HTR-8/SVneo (cell line): ENCODE results near the gene FOXP1.
A peak's percentile ranks its signal among the peaks of the same experiment; 100 is the strongest.

Experiments used
- DNase-seq: peaks from one replicate; pipeline ENCODE4 v3.0.0; 2011; ENCODE audit warnings: low spot score, mixed read lengths; ENCODE audit not compliant: insufficient read length
- FAIRE-seq: peaks from 2 replicates; lab custom pipeline; 2011; peaks lifted over from hg19 to GRCh38; lab: Jason Lieb, UNC

Gene FOXP1

DNA sequence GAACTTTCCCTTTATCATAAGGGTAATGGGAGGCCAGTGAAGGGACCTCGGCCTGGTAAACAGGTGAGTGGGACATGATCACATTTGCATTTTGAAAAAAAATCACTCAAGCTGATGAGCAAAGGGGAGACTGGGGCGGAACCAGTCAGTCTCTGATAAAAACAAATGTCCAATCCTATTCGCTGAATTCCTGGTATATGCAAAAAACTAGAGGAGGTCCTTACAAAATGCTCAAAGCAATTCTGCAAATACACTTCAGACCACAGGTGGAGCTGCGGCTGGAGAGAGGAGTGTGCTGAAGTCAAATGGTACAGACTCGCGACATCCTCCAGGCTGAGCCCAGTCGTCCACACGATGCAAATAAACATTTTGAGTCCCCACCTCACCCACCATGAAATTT lies 166.7 kb downstream of the FOXP1 start:
- no peak for FAIRE-seq
- no peak for DNase-seq

DNA sequence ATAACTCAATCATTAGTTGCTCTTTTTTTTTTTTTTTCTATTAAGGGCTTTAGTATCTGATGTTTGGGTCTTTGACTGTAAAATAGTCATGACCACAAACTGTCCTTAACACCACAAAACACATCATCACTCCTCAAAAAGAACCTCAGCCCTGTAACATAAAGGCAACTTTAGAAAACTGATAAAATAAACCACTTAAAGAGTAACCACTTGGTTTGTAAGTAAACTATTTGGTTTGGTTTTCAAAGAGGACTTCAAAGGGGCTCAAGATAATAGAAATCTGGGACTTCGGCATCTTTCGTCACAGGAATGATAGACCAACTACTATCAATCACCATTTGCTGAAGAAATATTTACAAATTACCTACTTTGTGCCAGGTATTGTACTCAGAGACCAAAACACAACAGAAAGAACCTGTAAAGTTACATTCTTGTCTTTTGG lies 167.8 kb downstream of the FOXP1 start:
- FAIRE-seq = no peak
- DNase-seq = no peak

DNA sequence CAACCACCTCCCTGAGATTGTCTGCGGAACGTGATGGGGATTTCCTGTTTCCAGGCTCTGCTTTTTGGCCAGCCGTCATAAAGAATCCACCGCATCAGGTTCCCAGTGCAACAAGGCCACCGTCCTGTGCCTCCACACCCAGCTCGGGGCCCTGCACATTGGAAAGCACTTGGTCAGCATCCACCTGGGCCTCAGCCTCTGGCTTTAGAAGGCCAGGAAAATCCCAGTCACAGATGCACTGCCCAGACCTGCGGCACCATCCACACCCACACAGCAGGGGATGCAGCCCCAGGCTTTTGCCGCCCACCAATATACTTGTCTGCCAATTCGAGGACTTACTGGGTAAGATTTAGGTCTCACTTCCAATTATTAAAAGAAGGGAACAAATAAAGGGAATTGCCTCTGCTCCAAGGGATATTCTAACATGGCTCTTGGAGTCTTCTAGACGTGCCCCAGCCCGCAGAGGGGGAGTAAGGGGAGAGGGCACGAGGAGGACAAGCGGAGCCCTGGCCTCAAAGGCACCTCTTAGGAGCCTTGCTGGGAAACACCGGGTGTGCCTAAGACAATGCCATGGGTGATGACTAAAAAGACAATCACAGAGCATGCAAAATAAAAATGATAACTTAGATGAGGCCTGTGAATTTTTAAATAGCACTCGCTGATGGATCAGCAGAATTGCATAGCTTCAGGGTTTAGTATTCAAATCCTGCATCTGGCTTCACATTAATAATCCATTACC lies 169.2 kb downstream of the FOXP1 start:
- FAIRE-seq = no peak
- DNase-seq = no peak

DNA sequence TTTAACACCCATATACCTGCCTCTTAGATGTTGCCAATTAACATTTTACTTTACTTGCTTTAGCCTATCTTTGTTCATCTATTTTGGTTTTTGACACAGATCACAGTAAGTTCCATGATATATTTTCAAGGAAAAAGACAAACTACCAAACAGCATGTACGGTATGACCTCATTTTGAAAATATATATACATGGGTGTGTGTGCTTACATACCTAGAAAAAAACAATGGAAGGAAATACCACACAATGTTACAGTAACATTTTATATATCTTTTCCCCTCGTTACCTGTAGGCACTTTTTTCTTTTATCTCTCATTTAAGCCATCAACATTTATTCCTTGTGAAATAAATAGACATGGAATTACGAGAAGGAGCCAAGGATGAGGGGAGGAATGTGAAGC lies 170.0 kb downstream of the FOXP1 start:
- FAIRE-seq = no peak
- no peak for DNase-seq

DNA sequence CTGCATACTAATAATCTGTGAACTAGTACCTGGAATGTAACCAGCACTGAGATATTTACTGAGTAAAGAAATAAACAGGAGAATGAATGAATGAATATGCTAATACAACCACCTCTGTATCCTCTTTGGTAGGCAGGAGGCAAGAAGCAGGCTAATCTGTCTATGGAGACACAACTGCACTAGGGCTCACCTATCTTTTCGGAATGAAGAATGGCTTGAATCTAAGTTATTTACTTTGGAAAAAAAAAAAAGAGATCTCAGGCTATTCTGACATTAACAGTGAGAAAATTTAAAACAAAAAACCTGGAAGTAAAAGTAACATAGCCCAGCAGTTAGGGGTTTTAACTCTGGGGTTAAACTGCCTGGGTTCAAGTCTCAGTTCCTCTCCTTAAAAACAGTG lies 174.2 kb downstream of the FOXP1 start:
- FAIRE-seq (no peak), DNase-seq (no peak)

DNA sequence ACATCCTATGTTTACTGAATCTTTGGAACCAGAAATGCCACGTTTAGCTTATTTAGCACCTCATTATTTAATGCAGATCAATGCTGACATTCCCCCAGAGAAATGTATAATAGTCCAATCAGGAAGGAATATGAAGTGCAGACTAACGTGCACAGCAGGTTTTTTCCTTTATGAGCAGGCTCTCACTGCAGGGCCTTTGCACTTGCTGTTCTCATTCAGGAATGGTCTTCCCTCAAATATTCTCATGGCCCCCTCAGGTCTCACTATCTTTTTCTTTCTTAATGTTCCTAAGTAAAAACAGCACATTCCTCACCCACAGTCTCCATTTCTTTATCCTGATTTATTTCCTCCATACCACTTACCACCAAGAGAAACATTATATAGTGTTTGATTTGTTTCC lies 174.6 kb downstream of the FOXP1 start:
- no peak for FAIRE-seq
- no peak for DNase-seq

DNA sequence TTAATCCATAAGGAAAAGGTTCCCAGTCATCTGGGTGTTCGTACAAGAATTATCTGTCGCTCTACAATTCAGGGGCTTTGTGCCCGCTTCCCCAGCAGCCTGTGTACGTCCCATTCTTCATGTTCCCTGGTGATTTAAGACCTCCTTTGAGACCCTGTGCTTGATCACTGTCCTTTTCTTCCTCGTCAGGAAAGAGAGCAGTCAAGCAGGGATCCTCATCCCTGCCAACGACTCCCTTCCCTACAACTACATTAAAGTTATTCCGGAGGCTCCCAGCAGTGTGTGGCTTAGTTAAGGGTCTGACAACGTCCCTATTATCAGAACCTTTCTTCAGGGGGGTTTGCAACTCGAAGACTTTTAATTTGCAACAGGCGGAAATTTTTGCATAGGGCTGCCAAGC lies 175.7 kb downstream of the FOXP1 start:
- FAIRE-seq (no peak), DNase-seq (no peak)

DNA sequence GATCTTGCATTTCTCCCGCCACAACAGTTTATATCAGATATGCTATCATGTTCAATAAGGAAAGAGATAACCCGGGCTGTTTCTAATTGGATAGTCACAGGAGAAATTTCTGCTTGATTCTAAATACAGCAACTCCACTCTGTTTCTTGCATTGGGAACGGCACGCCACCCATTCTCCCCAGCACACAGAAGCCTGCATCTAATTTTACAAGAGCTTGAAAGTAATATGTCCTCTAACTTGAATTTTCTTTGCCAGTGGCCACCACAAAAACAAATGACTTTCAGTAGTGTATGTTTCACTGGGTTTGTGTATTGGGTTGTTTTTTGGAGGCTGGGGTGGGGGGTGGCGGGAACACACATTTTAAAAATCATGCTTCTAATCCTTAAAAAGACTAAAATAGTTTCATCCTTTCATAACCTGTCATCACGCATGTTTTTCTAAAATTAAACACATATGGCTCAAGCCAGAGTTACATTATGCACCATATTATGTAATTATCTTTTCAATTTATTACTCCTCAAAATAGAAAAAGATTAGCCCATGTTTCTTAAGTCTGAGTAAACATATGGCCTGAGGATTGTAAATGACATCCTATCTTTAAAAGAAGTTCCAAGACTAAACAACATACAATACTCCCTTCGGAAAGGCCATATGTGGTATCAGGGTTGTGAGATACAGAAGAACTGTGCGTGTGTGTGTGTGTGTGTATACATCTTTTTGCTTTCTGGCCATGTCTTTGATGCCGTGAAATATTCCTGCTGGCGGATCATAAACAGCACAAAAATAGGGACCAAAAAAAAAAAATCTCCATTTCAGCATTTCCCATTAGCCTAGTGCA lies 176.3 kb downstream of the FOXP1 start:
- no peak for FAIRE-seq

DNA sequence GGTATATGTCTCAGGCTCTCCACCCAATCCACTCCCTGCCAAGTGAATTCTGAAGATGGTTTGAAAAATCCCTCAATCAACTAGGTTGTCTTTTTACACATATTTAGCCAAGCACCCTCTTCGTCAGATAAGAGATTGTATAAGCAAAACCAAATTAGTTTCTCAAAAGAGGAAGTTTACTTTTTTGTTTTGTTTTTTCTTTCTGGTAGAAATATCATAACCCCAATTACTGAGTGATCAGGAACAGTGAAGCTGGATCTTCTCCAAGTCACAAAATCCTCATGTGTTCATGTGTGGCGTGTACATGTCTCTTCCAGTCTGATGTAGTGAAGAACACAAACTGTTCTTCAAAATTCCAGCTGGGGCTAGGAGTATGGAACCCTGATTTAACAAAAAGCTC lies 180.6 kb downstream of the FOXP1 start:
- DNase-seq = no peak
- no peak for FAIRE-seq

More for the DNA sequence above, 176.3 kb downstream of the FOXP1 start:
- DNase-seq = no peak

DNA sequence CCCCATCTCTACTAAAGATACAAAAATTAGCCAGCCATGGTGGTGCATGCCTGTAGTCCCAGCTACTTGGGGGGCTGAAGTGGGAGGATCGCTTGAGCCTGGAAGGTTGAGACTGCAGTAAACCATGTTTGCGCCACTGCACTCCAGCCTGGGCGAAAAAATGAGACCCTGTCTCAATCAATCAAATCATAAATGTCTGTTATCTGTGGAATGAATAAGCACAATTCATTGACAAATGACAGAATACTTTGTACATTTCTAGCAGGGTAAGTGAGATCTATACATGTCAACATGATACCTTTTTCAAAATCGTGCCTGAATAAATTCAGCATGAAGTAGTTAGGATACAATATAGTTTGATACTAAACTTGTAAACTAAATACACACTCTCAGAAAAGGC lies 181.2 kb downstream of the FOXP1 start:
- no peak for DNase-seq
- FAIRE-seq = no peak

DNA sequence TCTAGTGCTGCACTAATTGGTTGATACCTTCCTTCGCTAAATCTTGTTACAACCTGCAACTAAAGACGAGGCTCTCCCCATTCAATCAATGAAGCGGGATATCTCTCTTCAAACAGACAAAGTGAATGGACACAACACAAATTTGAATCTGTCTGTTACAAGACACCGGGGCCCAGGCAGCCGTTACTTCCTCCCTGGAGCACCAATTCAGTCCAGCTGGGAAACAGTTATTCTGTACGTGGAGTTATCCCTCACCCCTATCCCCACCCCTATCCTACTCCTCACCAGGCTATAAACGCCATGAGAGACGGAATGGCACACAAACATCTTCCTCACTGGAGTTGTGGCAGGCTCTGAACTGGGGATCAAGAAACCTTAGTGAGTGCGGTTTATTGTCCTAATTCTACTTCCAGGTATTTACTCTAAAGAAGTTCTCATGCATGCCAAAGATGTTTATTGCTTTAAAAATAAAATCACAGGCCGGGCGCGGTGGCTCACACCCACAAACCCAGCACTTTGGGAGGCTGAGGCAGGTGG lies 181.8 kb downstream of the FOXP1 start:
- FAIRE-seq (no peak), DNase-seq (no peak)

DNA sequence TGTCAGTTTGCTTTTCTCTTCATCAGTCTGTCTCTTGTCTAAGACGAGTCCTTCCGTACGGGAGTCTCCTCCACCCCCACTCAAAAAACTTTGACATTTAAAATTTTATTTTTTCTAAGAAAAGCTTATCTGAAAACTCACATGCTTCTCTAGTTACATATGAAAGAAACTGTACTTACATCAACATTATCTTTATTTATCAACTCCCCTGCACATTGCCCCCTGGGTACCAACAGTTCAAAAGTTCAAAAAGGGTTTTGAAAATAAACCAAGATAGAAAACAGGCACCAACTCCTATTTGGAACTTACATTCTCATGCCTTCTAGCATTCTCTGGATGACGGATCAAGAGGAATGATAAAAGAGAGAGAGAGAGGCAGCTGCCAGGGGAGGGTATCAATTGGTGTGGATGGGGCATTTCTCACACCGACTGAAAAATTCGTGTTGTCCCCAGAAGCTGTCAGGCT lies 182.5 kb downstream of the FOXP1 start:
- no peak for FAIRE-seq

DNA sequence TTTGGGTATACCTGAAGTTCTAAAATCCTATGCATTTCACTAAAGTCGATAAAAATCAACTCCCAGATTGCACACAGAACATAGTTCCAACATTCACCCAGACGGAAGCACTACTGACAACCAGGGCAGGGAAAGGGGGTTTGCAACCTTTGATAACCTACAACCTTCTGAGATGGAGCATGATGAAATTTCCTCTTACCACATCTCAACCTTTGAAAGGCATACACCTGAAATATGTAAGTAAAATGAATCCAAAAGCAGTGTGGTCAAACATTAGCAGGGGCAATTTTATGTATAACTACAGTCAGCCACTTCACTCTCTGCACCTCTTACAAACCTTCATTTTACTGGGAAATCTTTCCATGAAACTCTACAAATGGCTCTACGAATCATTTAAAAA lies 184.1 kb downstream of the FOXP1 start:
- no peak for FAIRE-seq
- no peak for DNase-seq

More for the DNA sequence above, 182.5 kb downstream of the FOXP1 start:
- DNase-seq = no peak

DNA sequence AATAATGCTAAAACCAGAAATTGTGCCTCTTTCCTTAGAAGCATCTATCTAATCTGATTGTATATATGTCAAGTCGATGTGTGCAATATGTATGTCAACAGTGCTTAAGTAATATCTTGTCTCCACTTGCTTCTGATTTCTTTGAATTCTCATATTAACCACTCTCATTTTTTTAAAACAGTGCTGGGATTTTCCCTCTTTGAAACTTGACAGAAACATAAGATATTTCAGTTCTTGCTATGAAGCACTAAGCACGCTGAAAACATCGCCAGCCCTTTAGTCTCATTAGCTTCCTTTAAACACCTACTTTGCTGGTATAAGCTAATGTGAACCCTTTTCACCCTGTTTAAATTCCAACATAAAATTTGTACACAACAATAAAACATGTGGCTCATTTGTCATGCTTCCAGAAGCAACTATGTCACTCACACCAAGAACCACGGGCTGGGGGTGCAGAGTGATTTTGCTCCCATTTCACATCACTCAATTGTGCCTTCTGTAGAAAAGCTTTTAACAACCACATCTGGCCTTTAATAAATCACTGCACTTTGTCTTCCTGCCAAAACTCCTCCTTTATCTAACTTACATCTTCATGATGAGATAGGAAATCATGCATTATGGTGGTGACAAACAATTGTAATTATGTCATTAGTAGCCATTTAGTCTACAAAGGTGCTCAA lies 185.2 kb downstream of the FOXP1 start:
- FAIRE-seq = no peak
- no peak for DNase-seq

DNA sequence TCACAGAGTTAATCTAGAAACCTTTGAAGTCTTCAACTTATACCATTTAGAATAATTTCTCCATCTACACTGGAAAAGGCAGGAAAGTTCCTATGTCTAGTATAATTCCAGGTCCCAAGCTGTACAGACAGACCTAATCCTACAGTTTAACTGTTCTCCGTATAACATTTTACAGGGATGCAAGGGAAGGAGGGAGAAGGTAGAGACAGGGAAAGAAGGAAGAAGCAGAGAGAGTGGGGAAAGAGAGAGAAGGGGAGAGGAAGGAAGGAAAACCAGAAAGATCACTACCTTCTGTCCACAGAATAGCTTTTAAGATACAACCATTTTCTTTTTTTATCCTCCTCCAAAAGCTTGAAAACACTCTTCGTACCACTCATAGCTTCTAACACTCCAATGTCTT lies 185.8 kb downstream of the FOXP1 start:
- no peak for FAIRE-seq
- DNase-seq = no peak

DNA sequence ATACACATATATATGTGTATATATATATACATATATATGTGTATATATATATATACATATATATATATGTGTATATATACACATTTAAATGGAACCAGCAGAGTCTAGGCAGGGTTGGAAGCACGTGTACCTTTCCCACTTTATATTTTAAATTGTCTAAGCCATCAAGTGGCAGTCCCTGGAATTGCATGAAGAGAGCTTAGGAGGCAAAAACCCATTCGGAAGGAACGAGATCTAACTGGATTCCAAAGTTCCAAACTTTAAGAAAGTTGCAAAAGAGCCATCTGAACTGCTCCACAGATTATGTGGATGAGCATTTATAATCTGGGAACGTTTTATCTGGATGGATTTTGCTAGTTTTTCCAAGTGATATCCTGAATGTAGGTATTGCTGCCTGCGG lies 186.5 kb downstream of the FOXP1 start:
- FAIRE-seq = no peak
- peak; percentile 15 for DNase-seq

DNA sequence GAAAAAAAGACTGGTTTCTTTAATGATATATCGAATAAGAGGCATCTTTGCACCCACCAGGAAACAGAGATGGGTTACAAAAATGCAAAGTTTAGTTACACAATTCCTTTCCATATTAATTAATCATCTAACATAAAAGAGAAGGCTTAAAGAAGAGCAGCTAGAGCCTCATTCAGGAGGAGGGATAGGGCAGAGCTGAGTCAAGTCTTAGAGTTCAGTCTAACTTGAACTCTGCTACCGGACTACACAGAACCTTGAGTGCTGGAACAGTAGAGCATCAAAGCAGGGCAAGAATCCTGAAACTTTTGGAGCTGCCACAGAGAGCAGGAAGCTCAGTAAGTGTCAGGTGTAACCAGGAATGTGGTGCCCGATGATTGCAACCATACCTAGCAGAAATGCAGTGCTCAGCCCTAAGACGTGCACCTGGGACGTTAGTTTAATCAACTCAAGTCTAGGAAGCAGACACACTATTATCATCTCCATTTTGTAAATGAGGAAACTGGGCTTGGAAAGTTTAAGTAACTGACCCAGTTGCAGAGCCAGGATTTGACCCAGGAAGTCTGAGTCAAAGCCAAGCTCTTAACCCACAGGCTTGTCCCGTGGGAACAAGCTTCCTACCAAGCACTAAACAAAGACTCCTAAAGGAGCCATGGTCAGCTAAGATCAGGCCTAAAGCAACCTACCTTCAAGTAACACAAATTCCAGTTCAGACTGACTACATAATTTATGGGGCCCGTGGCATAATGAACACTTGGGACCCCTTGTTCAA lies 187.4 kb downstream of the FOXP1 start:
- DNase-seq (no peak), FAIRE-seq (no peak)

DNA sequence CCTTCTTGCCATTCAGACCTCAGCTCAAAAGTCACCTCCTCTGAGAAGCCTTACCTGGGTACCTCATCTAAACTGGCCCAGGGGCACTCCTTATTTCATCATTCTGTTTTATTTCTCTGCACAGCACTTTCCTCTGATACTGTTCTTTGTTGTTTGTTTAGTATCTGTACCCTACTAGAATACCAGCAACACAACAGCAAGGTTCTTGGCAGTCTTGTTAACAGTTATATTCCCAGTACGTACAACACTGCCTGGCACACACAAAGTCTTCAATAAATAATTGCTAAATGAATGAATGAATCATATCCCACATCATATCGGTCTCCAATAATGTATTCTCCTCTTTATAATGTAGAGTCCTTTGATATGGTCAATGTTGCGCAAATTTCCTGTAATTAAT lies 188.1 kb downstream of the FOXP1 start:
- DNase-seq (no peak), FAIRE-seq (no peak)

DNA sequence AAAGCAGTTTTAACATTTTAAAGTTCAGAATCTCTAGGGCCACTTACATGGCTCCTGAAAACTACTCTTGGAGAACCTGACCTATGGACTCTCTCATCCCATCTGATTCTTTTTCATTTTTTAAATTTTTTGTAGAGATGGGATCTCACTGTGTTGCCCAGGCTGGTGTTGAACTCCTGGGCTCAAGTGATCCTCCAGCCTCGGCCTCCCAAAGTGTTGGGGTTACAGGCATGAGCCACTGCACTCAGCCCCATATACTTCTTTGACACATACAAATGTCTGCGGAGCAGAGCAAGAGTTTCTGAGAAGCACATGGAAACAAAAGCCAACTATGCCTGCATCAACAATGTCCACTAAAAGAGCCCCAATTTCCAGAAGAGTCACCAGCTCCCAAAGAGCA lies 189.8 kb downstream of the FOXP1 start:
- DNase-seq (no peak), FAIRE-seq (no peak)

DNA sequence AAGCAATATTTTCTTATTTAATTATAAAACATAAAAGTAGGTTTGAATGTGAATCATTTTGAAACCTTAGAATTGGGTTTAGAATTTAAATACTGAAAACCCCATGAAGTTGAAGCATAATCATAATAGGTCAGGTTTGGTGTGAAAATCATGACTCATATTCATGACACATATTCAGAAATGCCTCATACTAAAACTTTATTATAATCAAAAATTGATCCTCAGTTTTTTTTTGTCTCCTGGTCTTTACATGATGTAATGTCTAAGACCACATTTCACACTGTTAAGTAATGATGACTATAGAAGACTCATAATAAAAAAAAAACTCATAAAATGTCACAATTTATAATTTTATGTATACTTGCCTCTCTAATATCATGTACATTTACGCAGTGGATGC lies 190.4 kb downstream of the FOXP1 start:
- DNase-seq (no peak), FAIRE-seq (no peak)
